Measurements from ENCODE around the gene KLRC3. TPM values are rescaled to one million over a fixed set of nuclear protein-coding genes. Genes with fewer than 3 reads are reported as not detected.
A peak's percentile ranks its signal among the peaks of the same experiment; 100 is the strongest.

KLRC3 gene
- total RNA-seq, 1 donor from 2014 or later: not detected

DNA sequence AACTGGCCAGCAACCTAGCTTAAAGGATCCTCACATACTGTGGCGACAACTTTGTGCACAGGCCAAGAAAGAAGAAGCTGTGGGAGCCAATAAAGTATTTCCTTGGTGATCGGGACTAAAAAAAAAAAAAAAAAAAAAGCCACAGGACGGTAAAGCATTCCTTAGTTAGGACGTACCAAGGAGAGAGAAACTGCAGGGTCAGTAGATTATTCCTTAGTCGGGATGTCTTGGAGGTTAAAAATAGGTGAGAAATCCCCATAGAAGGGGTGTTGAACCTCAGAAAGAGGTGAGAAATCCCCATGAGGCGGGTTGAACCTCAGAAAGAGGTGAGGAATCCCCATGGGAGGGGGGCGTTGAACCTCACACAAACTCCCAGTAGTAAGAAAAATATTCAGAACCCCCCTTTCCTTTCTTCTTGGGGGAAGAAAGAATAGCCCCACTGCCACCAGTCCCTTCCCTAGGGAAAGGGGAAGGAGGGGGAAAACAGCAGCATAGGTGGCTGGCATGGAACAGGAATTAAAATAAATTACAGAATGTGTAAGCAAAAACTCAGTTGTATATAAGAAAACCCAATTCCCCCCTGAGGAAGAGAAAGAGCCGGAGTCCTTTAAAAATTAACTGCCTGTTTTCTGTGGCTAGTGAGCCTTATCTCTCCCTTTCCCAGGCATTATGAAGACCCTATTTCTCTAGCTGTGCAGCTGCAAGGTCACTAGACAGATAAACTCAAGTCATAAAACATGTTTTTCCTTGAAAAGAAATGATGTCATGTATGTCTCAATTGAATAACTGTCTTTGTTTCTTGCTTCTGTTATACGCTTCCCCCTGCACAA lies 57.4 kb downstream of the KLRC3 start:
- Mint-ChIP-seq H3K4me3 (peak overlapping the region; percentile 35), H3K27me3 (ENCODE audit: low read depth) (no peaks in the 10 kb centered on the region), H3K36me3 (ENCODE audit: low read depth) (peaks cover 2% of the 10 kb centered on the region), H3K9me3 (peaks cover 2% of the 10 kb centered on the region), H3K27ac (ENCODE audit: unreplicated experiment) (no peak overlapping the region), H3K4me1 (peaks cover 23% of the 10 kb centered on the region)
- no peak for DNase-seq (ENCODE audit: low read depth, low spot score)
- TF ChIP-seq, protein P1, sequence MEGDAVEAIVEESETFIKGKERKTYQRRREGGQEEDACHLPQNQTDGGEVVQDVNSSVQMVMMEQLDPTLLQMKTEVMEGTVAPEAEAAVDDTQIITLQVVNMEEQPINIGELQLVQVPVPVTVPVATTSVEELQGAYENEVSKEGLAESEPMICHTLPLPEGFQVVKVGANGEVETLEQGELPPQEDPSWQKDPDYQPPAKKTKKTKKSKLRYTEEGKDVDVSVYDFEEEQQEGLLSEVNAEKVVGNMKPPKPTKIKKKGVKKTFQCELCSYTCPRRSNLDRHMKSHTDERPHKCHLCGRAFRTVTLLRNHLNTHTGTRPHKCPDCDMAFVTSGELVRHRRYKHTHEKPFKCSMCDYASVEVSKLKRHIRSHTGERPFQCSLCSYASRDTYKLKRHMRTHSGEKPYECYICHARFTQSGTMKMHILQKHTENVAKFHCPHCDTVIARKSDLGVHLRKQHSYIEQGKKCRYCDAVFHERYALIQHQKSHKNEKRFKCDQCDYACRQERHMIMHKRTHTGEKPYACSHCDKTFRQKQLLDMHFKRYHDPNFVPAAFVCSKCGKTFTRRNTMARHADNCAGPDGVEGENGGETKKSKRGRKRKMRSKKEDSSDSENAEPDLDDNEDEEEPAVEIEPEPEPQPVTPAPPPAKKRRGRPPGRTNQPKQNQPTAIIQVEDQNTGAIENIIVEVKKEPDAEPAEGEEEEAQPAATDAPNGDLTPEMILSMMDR (conservative IDR thresholded peaks at IDR 0.05): no peak

DNA sequence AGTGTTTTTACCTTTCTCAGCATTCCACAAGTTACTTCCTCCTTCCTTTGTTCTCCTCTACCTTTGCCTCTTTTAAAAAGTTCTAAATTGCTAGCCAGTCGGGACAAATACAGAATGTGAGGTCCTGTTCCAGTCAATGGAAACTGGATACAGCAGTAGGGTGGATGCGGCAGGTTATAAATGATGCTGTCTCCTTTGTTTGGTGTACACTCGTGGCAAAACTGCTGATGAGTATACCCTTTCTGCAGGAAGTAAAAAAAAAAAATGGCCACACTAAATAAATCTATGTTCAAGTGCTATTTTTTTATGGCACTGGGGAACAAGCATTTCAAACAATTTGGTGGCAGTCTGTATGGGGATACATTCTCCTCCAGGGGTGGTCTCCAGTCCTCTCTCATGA lies 58.1 kb downstream of the KLRC3 start:
- Mint-ChIP-seq H3K9me3 (no peaks in the 10 kb centered on the region), H3K4me1 (peaks cover 21% of the 10 kb centered on the region), H3K27me3 (ENCODE audit: low read depth) (no peaks in the 10 kb centered on the region), H3K4me3 (peak overlapping the region; percentile 35), H3K36me3 (ENCODE audit: low read depth) (no peaks in the 10 kb centered on the region), H3K27ac (ENCODE audit: unreplicated experiment) (no peak overlapping the region)
- no peak for DNase-seq (ENCODE audit: low read depth, low spot score)
- TF ChIP-seq, protein P1 (conservative IDR thresholded peaks at IDR 0.05): no peak

Other genes starting within 250 kb of the KLRC3 start
- gene OLR1, start 248.5 kb downstream of the KLRC3 start, total RNA-seq: not detected in 2 replicates
- not detected in 2 replicates for gene TMEM52B, start 241.6 kb downstream of the KLRC3 start, total RNA-seq
- 16.0 and 17.4 TPM in 2 replicates for gene GABARAPL1, start 207.7 kb downstream of the KLRC3 start, total RNA-seq
- gene KLRD1, start 112.7 kb downstream of the KLRC3 start, total RNA-seq: 0.12 TPM in 1 of 2 replicates, not detected in the other
- not detected in 2 replicates for gene KLRK1, start 30.6 kb downstream of the KLRC3 start, total RNA-seq
- gene KLRC4, start 10.8 kb downstream of the KLRC3 start, total RNA-seq: not detected in 2 replicates
- gene KLRC2, start 15.4 kb upstream of the KLRC3 start, total RNA-seq: not detected in 2 replicates
- gene KLRC1, start 32.8 kb upstream of the KLRC3 start, total RNA-seq: not detected in 2 replicates
- 0.73 and 0.96 TPM in 2 replicates for gene EIF2S3B, start 85.3 kb upstream of the KLRC3 start, total RNA-seq
- gene MAGOHB, start 193.0 kb upstream of the KLRC3 start, total RNA-seq: 51.6 and 56.5 TPM in 2 replicates

Measured in neural crest cell (in vitro differentiated cells).